ENCODE results near the gene GRM1.

Gene GRM1

GRCh38 chr6:146161664-146162063 is 132.8 kb downstream of the GRM1 start:
- H3K4me3 ChIP-seq (replicated peaks; ENCODE audit: insufficient read depth, low read length): no peak overlapping the region
- TF ChIP-seq SPI1 (IDR thresholded peaks at IDR 0.05; ENCODE audit: borderline replicate concordance, low read depth) (no peak), POLR2AphosphoS5 (IDR thresholded peaks at IDR 0.05; ENCODE audit: low read depth) (no peak)
- DNase-seq (ENCODE audit: low read depth in 1 of 2, low spot score in 1 of 2): no peak
- no peaks in the 10 kb centered on the region for H3K27me3 ChIP-seq (ENCODE audit: insufficient read depth, poor library complexity, severe bottlenecking)
- no peak overlapping the region for H3K27ac ChIP-seq (replicated peaks)

GRCh38 chr6:146169872-146170271 is 141.0 kb downstream of the GRM1 start:
- H3K27me3 ChIP-seq (ENCODE audit: insufficient read depth, poor library complexity, severe bottlenecking): no peaks in the 10 kb centered on the region
- no peak for DNase-seq (ENCODE audit: low read depth in 1 of 2, low spot score in 1 of 2)

DNA sequence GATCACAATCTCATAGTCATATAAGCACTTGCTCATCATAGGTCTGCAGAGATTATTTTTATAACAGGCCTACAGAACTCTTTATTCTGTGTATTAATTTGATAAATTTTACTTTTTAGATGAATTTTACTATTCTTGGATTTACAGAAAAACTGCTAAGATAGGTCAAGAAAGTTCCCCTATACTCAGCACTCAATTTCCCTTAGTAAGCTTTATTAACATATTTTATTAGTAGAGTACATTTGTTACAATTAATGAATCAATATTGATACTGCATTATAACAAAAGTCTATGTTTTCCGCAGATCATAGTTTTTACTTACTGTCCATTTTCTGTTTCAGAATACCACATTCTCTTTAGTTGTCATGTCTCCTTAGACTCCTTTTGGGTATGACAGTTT is 148.9 kb downstream of the GRM1 start:
- Histone ChIP-seq H3K27ac (replicated peaks) (no peak overlapping the region), H3K27me3 (ENCODE audit: insufficient read depth, poor library complexity, severe bottlenecking) (no peaks in the 10 kb centered on the region), H3K4me3 (replicated peaks; ENCODE audit: insufficient read depth, low read length) (no peak overlapping the region)
- no peak for DNase-seq (ENCODE audit: low read depth in 1 of 2, low spot score in 1 of 2)
- no peak for TF ChIP-seq CTCF (IDR thresholded peaks at IDR 0.05; ENCODE audit: insufficient read depth, low read length)
- no peak for TF ChIP-seq GABPA (IDR thresholded peaks at IDR 0.05; ENCODE audit: low read depth)
- TF ChIP-seq REST (IDR thresholded peaks at IDR 0.05; ENCODE audit: insufficient replicate concordance, low read depth): no peak
- TF ChIP-seq POLR2AphosphoS5 (IDR thresholded peaks at IDR 0.05; ENCODE audit: low read depth): no peak
- TF ChIP-seq SPI1 (IDR thresholded peaks at IDR 0.05; ENCODE audit: borderline replicate concordance, low read depth): no peak

More at GRCh38 chr6:146169872-146170271, 141.0 kb downstream of the GRM1 start:
- TF ChIP-seq CTCF (IDR thresholded peaks at IDR 0.05; ENCODE audit: insufficient read depth, low read length) (no peak), SPI1 (IDR thresholded peaks at IDR 0.05; ENCODE audit: borderline replicate concordance, low read depth) (no peak), POLR2AphosphoS5 (IDR thresholded peaks at IDR 0.05; ENCODE audit: low read depth) (no peak), GABPA (IDR thresholded peaks at IDR 0.05; ENCODE audit: low read depth) (no peak), REST (IDR thresholded peaks at IDR 0.05; ENCODE audit: insufficient replicate concordance, low read depth) (no peak)
- H3K27ac ChIP-seq (replicated peaks): no peak overlapping the region
- no peak overlapping the region for H3K4me3 ChIP-seq (replicated peaks; ENCODE audit: insufficient read depth, low read length)

DNA sequence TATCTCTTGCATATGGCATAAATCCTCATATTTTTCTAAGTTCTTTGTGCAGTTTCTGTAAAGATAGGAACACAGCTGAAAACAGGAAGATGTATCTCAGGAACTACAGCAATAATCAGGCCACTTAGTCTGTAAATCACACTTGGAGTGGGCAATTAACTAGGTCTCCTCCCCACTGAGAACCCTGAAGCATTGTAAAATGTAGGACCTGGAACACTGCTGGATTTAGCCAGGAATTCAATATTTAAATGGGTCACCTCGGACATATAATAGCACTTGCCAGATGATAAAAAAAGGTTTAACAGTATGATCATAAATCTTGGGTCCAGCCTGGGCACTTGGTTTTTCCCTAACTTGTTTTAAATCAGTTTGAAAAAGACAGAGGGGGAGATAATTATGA is 155.0 kb downstream of the GRM1 start:
- Histone ChIP-seq H3K4me3 (replicated peaks; ENCODE audit: insufficient read depth, low read length) (no peak overlapping the region), H3K27ac (replicated peaks) (no peak overlapping the region), H3K27me3 (ENCODE audit: insufficient read depth, poor library complexity, severe bottlenecking) (no peaks in the 10 kb centered on the region)
- no peak for TF ChIP-seq REST (IDR thresholded peaks at IDR 0.05; ENCODE audit: insufficient replicate concordance, low read depth)
- no peak for TF ChIP-seq CTCF (IDR thresholded peaks at IDR 0.05; ENCODE audit: insufficient read depth, low read length)
- TF ChIP-seq GABPA (IDR thresholded peaks at IDR 0.05; ENCODE audit: low read depth): no peak
- DNase-seq (ENCODE audit: low read depth in 1 of 2, low spot score in 1 of 2): no peak

All from HL-60 (cell line).